ENCODE results near the gene SFTPB. TPM values are rescaled to one million over a fixed set of nuclear protein-coding genes. Genes with fewer than 3 reads are reported as not detected.
"Not testable (repeated sequence)": the region's sequence is repeated elsewhere in the genome, so short reads cannot be mapped to it uniquely, and the experiment has no call there.

Gene SFTPB
- total and polyA plus RNA-seq, 4 donors, result 1.7 to 8.1 (median 2.3) TPM; not detected in 1

DNA sequence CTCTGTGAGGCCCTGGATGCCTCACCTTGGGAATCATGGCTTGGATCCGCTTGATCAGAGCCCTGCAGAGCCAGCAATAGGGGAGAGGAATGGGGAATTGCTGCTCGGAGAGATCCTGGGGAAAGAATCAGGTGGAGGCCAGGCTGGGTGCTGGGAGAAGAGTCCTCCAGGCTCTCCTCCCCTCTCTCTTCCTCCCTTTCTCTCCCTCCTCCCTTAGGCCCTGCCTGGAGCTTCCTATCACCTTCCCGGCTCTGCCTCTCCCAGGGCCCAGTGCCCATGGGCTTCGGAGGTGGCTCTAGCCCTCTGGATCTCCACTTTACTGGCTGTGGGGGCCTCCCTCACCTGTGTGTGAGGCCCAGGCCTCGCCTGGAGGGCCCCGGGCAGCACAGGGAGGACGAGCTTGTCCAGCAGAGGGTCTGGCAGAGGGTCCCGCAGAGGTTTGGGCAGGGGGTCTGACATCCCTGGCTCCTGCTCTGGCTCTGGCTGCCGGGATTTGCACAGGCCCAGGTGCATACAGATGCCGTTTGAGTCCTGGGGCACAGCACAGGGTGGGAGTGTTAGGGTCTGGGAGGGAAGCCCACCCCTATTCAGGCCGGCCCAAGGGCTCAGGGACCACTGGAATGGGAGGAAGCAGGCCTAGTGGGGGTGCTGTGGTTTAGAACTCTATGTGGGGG, 2.6 kb downstream of the SFTPB start:
- 90 to 91% methylated on average over 11 of the region's 11 CpGs for WGBS, 2 donors
- Histone ChIP-seq H3K36me3 (ENCODE audit: control insufficient read depth in 1 of 2, insufficient read depth in 2 of 2, low read length in 1 of 2) (no peaks in the 10 kb centered on the region), H3K27ac (ENCODE audit: low read depth in 1 of 2, low read length in 2 of 2) (no peak overlapping the region), H3K9me3 (ENCODE audit: control insufficient read depth, low read length) (no peaks in the 10 kb centered on the region), H3K4me1 (ENCODE audit: control insufficient read depth in 1 of 2, insufficient read depth in 2 of 2, low read length in 2 of 2) (no peaks in the 10 kb centered on the region), H3K4me3 (ENCODE audit: low read length in 2 of 2) (no peak overlapping the region), H3K27me3 (ENCODE audit: control insufficient read depth in 1 of 2, insufficient read depth in 2 of 2, low read length in 1 of 2) (no peaks in the 10 kb centered on the region)
- intact Hi-C loops (cut with DNase I), result no loop called here
- DNase-seq (peak in 1 of 2 donors; percentile 28), ATAC-seq (ENCODE audit: low FRiP score) (no peak)

DNA sequence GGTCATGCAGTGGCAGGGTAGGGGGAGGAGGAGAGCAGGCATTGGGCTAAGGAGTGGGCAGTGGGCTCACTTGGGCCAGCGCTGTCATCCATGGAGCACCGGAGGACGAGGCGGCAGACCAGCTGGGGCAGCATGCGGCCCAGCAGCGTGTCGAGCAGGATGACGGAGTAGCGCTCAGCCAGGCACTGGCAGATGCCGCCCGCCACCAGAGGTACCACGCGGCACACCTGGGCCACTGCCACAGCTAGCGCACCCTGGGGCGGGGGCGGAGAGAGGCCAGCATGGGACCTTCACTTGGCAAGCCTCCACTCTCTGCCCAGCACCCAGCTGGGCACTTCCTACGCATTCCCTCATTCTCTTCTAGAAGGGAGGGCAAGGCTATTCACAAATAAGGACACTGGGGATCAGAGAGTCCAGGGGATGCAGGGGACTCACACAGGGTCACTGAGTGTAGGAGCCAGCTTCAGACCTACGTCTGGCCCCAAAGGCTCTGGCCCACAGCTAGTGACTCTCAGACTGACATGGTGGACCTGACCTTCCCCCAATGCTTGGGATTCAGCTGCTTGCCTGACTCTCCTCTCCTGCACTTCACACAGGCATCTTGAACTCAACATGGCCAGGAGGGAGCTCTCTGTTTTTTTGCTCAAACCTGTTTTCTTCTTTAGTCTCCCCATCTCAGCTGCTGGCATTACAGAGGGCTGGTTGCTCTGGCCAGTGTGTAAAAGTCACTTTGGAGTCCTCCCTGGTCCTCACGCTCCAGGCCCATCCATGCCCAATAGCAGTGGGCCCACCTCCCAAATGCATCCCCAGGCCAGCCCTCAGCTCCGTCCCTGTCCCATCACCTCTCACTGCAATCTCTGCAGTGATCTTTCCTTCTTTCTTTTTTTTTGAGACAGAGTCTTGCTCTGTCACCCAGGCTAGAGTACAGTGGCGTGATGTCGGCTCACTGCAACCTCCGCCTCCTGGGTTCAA, 4.1 kb downstream of the SFTPB start:
- 96% methylated on average over 23 of the region's 23 CpGs for WGBS, 2 donors
- intact Hi-C loops (cut with DNase I), result no loop called here
- no peaks in the 10 kb centered on the region for H3K27me3 ChIP-seq (ENCODE audit: control insufficient read depth in 1 of 2, insufficient read depth in 2 of 2, low read length in 1 of 2)
- no peak overlapping the region for H3K27ac ChIP-seq (ENCODE audit: low read depth in 1 of 2, low read length in 2 of 2)
- DNase-seq (peak in 1 of 2 donors; percentile 31), ATAC-seq (ENCODE audit: low FRiP score) (no peak)
- no peaks in the 10 kb centered on the region for H3K4me1 ChIP-seq (ENCODE audit: control insufficient read depth in 1 of 2, insufficient read depth in 2 of 2, low read length in 2 of 2)
- H3K9me3 ChIP-seq (ENCODE audit: control insufficient read depth, low read length), result no peaks in the 10 kb centered on the region
- no peak overlapping the region for H3K4me3 ChIP-seq (ENCODE audit: low read length in 2 of 2)
- no peaks in the 10 kb centered on the region for H3K36me3 ChIP-seq (ENCODE audit: control insufficient read depth in 1 of 2, insufficient read depth in 2 of 2, low read length in 1 of 2)

DNA sequence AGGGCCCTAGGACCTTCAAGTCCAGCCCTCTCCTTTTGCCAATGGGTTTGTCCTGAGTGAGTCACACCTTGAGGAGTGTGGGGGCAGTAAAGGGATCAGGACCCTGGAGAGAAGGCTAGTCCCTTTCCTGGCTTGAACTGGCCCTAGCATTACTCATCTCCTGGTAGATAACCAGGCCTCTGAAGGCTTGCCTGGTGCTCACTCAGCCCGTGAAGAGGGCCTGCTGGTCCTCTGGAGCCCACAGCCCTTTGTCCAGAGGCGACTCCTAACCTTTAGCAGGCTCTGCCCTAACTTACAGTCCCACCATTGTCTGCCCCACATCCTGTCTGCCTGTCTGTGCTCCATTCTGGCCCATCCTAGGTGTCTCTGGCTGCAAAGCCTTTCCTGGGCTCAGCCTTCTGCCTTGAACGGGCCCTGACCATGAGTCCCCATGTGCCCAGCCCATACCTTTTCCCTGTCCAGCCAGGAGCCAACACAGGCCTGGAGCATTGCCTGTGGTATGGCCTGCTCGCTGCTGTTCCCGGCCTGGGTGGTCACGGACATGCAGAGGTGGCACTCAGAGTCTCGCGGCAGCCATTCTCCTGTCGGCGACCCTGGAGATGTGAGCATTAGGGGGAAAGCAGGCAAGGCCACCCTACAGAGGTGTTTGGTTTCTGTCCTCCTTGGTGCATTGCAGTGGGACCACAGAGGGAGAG, 5.0 kb downstream of the SFTPB start:
- Histone ChIP-seq H3K9me3 (ENCODE audit: control insufficient read depth, low read length) (no peaks in the 10 kb centered on the region), H3K27me3 (ENCODE audit: control insufficient read depth in 1 of 2, insufficient read depth in 2 of 2, low read length in 1 of 2) (no peaks in the 10 kb centered on the region), H3K36me3 (ENCODE audit: control insufficient read depth in 1 of 2, insufficient read depth in 2 of 2, low read length in 1 of 2) (no peaks in the 10 kb centered on the region), H3K4me3 (ENCODE audit: low read length in 2 of 2) (no peak overlapping the region), H3K4me1 (ENCODE audit: control insufficient read depth in 1 of 2, insufficient read depth in 2 of 2, low read length in 2 of 2) (no peaks in the 10 kb centered on the region), H3K27ac (ENCODE audit: low read depth in 1 of 2, low read length in 2 of 2) (no peak overlapping the region)
- peak in 1 of 2 donors; percentile 66 for DNase-seq
- 81 to 83% methylated on average over 10 of the region's 10 CpGs for WGBS, 2 donors
- peak; percentile 69 for ATAC-seq (ENCODE audit: low FRiP score)
- intact Hi-C loops (cut with DNase I), result no loop called here

DNA sequence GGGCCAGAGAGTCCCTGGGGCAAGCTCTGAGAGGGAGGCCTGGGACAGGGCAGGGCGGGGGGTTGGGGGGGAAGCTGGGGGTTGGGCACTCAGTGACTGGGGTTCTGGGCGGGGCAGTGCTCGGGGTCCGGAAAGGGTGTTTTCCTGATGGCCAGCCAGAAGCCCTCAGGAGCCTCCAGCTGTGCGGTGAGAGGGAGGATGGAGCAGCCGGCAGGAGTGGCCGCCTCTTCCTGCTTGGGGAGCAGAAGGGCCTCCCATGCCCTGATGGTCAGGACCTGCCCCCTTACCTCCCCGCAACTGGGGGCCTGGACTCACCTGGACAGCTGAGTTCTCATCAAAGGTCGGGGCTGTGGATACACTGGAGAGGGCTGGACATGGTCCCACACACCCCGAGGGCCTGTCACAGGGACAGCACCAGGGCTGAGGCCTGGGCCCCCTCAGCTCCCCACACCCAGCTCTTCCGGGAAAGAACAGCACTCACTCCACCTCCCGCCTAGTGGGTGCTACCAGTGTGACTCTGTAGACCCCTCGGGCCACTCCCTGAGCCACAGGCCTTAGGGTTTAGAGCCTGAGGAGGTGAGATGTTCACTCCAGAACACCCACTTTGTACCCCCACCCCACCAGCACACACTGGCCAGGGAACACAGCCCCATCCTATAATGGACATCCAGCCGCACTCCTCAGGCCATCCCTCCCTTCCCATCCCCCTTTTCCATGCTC, 6.7 kb downstream of the SFTPB start:
- H3K36me3 ChIP-seq (ENCODE audit: control insufficient read depth in 1 of 2, insufficient read depth in 2 of 2, low read length in 1 of 2), result no peaks in the 10 kb centered on the region
- no peaks in the 10 kb centered on the region for H3K9me3 ChIP-seq (ENCODE audit: control insufficient read depth, low read length)
- no peak for ATAC-seq (ENCODE audit: low FRiP score)
- H3K4me1 ChIP-seq (ENCODE audit: control insufficient read depth in 1 of 2, insufficient read depth in 2 of 2, low read length in 2 of 2), result no peaks in the 10 kb centered on the region
- H3K4me3 ChIP-seq (ENCODE audit: low read length in 2 of 2), result no peak overlapping the region
- H3K27me3 ChIP-seq (ENCODE audit: control insufficient read depth in 1 of 2, insufficient read depth in 2 of 2, low read length in 1 of 2), result no peaks in the 10 kb centered on the region
- WGBS, 2 donors, result 89 to 90% methylated on average over 14 of the region's 14 CpGs
- intact Hi-C loops (cut with DNase I), result no loop called here
- DNase-seq, result peak in 1 of 2 donors; percentile 39
- H3K27ac ChIP-seq (ENCODE audit: low read depth in 1 of 2, low read length in 2 of 2), result no peak overlapping the region

DNA sequence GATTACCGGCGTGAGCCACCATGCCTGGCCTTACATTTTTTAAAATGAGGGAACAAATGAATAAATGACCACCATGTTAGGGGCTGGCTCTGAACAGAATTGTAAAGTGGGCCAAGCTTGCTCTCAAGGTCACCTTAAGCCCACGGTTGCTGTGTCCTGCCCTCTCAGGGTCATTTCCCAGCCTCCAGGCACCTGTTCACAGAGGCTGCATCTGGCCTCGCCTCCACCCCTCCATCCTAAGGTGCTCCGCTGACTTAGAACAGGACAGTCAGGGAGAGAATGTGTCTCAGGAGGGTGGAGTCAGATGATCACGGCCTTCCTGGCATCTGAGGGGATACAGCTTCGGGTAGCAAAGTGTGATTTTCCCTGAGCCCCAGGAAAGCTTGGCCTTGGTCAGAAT, 7.3 kb downstream of the SFTPB start:
- Histone ChIP-seq H3K36me3 (ENCODE audit: control insufficient read depth in 1 of 2, insufficient read depth in 2 of 2, low read length in 1 of 2) (no peaks in the 10 kb centered on the region), H3K27ac (ENCODE audit: low read depth in 1 of 2, low read length in 2 of 2) (no peak overlapping the region), H3K4me1 (ENCODE audit: control insufficient read depth in 1 of 2, insufficient read depth in 2 of 2, low read length in 2 of 2) (no peaks in the 10 kb centered on the region), H3K4me3 (ENCODE audit: low read length in 2 of 2) (no peak overlapping the region), H3K27me3 (ENCODE audit: control insufficient read depth in 1 of 2, insufficient read depth in 2 of 2, low read length in 1 of 2) (no peaks in the 10 kb centered on the region), H3K9me3 (ENCODE audit: control insufficient read depth, low read length) (no peaks in the 10 kb centered on the region)
- ATAC-seq (ENCODE audit: low FRiP score) (no peak), DNase-seq (no peak)
- intact Hi-C loops (cut with DNase I), result no loop called here
- 87 to 91% methylated on average over 7 of the region's 7 CpGs for WGBS, 2 donors

DNA sequence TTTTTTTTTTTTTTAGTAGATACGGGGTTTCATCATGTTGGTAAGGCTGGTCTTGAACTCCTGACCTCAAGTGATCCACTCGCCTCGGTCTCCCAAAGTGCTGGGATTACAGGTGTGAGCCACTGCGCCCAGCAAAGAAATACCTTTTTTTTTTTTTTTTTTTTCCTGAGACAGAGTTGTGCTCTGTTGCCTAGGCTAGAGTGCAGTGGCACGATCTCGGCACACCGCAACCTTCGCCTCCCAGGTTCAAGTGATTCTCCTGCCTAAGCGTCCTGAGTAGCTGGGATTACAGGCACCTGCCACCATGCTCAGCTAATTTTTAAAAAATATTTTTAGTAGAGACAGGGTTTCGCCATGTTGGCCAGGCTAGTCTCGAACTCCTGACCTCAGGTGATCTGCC, 7.7 kb downstream of the SFTPB start:
- ATAC-seq (ENCODE audit: low FRiP score); H3K36me3 ChIP-seq (ENCODE audit: control insufficient read depth in 1 of 2, insufficient read depth in 2 of 2, low read length in 1 of 2); intact Hi-C loops (cut with DNase I); H3K27ac ChIP-seq (ENCODE audit: low read depth in 1 of 2, low read length in 2 of 2); H3K27me3 ChIP-seq (ENCODE audit: control insufficient read depth in 1 of 2, insufficient read depth in 2 of 2, low read length in 1 of 2); H3K9me3 ChIP-seq (ENCODE audit: control insufficient read depth, low read length); DNase-seq; H3K4me1 ChIP-seq (ENCODE audit: control insufficient read depth in 1 of 2, insufficient read depth in 2 of 2, low read length in 2 of 2); H3K4me3 ChIP-seq (ENCODE audit: low read length in 2 of 2): not testable (repeated sequence)
- 98 to 99% methylated on average over 10 to 11 of the region's 11 CpGs for WGBS, 2 donors

DNA sequence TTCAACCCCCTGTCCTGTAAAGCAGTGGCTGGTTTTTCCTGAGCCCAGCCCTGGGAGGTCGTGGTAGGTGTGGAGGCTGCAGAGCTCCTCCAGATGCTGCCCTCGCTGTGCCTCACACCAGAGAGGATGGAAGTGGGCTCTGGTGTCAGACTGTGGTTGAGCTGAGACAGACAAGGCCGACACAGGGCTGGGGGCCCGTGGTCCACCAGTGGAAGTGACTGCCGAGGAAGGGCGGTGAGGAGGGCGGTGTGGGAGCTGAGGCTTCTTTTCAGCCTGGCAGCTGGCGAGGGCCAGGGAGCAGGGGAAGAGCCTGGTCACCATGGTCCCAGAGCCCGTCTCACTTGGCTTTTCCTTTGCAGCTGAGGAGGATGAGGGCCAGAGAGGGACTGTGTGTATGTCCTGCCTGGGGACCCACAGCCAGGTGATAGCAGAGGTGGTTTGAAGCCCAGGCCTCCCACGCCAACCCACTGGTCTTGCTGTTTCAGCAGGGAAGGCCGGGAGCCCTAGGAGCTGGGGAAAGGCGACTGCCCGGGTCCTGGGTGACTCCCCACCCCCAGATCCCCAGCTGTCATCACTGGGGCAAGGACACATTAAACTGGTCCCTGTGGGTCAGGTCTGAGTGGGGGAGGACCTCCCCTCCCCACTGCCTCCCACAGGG, 8.5 kb downstream of the SFTPB start:
- no peaks in the 10 kb centered on the region for H3K36me3 ChIP-seq (ENCODE audit: control insufficient read depth in 1 of 2, insufficient read depth in 2 of 2, low read length in 1 of 2)
- no peak overlapping the region for H3K4me3 ChIP-seq (ENCODE audit: low read length in 2 of 2)
- no peaks in the 10 kb centered on the region for H3K27me3 ChIP-seq (ENCODE audit: control insufficient read depth in 1 of 2, insufficient read depth in 2 of 2, low read length in 1 of 2)
- H3K9me3 ChIP-seq (ENCODE audit: control insufficient read depth, low read length), result no peaks in the 10 kb centered on the region
- H3K27ac ChIP-seq (ENCODE audit: low read depth in 1 of 2, low read length in 2 of 2), result no peak overlapping the region
- DNase-seq (peak; percentile 46 to 66), ATAC-seq (ENCODE audit: low FRiP score) (no peak)
- no peaks in the 10 kb centered on the region for H3K4me1 ChIP-seq (ENCODE audit: control insufficient read depth in 1 of 2, insufficient read depth in 2 of 2, low read length in 2 of 2)
- WGBS, 2 donors, result 94% methylated on average over 13 of the region's 13 CpGs
- intact Hi-C loops (cut with DNase I), result no loop called here

DNA sequence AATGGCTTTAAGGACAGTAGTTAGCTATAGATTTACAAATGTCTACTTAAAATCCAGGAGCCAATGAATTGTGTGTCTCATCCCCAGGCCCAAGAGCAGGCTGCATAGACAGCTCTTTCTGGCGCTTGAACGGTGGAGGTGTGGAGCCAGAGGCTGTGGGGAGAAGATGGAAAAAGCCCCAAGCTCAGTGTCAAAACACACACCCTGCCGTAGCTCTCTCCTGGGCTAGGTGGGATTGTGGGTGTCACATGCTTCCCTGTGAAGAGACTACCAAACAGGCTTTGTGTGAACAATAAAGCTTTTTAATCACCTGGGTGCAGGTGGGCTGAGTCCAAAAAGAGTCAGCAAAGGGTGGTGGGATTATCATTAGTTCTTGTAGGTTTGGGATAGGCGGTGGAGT, 10.6 kb downstream of the SFTPB start:
- H3K9me3 ChIP-seq (ENCODE audit: control insufficient read depth, low read length); H3K27me3 ChIP-seq (ENCODE audit: control insufficient read depth in 1 of 2, insufficient read depth in 2 of 2, low read length in 1 of 2); H3K36me3 ChIP-seq (ENCODE audit: control insufficient read depth in 1 of 2, insufficient read depth in 2 of 2, low read length in 1 of 2); ATAC-seq (ENCODE audit: low FRiP score); H3K4me1 ChIP-seq (ENCODE audit: control insufficient read depth in 1 of 2, insufficient read depth in 2 of 2, low read length in 2 of 2); H3K27ac ChIP-seq (ENCODE audit: low read depth in 1 of 2, low read length in 2 of 2); intact Hi-C loops (cut with DNase I); H3K4me3 ChIP-seq (ENCODE audit: low read length in 2 of 2): not testable (repeated sequence)
- peak; percentile 7 to 38 for DNase-seq
- 85 to 92% methylated on average over 4 of the region's 4 CpGs for WGBS, 2 donors

Data from aorta (tissue), 5 donors.